WI38 (cell line): ENCODE data around the gene R3HCC1L.

ENCODE experiments used
- H3K4me3 ChIP-seq: 2 replicates; pipeline ENCODE4 v1.5.1; 2011; ENCODE audit warnings: low read depth, mild to moderate bottlenecking, control low read depth, low read length
- CTCF ChIP-seq: IDR thresholded peaks from 2 replicates; pipeline ENCODE4 v1.5.1; 2012; ENCODE audit warnings: low read depth, mild to moderate bottlenecking, control low read depth, low read length

Gene R3HCC1L

GRCh38 chr10:98134431-98135221 lies at the start of gene R3HCC1L:
Gene R3HCC1L (plus strand): TSS chr10:98134657. CDS start chr10:98208115, 73,458 bp downstream.
- no peak for TF ChIP-seq CTCF

GRCh38 chr10:98085238-98085637 lies 49.2 kb upstream of the R3HCC1L start:
- no peak overlapping the region for H3K4me3 ChIP-seq
- no peak for TF ChIP-seq CTCF

More at GRCh38 chr10:98134431-98135221, at the start of gene R3HCC1L:
- peak within 1 kb of the TSS; percentile 96 for H3K4me3 ChIP-seq

- TF ChIP-seq CTCF = no peak
- no peak overlapping the region for H3K4me3 ChIP-seq
Observed at GRCh38 chr10:98086837-98087708, 47.4 kb upstream of the R3HCC1L start.

GRCh38 chr10:98088186-98088971 lies 46.1 kb upstream of the R3HCC1L start:
- no peak for TF ChIP-seq CTCF

GRCh38 chr10:98090822-98091221 lies 43.6 kb upstream of the R3HCC1L start:
- no peak for TF ChIP-seq CTCF
- H3K4me3 ChIP-seq = no peak overlapping the region

More at GRCh38 chr10:98088186-98088971, 46.1 kb upstream of the R3HCC1L start:
- no peak overlapping the region for H3K4me3 ChIP-seq

- TF ChIP-seq CTCF = no peak
- no peak overlapping the region for H3K4me3 ChIP-seq
Observed at GRCh38 chr10:98096316-98096715, 38.1 kb upstream of the R3HCC1L start.
